GM12864 (cell line): ENCODE measurements around the gene PCDHGA1.

Experiments used
- DNase-seq: peaks from one replicate; pipeline ENCODE4 v3.0.0-alpha.2; 2011; ENCODE audit warnings: low read depth
- H3K4me3 ChIP-seq: 2 replicates; pipeline ENCODE4 v1.5.1; 2011; ENCODE audit warnings: mild to moderate bottlenecking, low read depth, low read length, control low read depth
- CTCF ChIP-seq: IDR thresholded peaks from 2 replicates; pipeline ENCODE4 v1.5.1; 2011; ENCODE audit warnings: low read depth, mild to moderate bottlenecking, moderate library complexity, low read length, control low read depth, inconsistent platforms; ENCODE audit errors: missing control alignments

The PCDHGA1 gene

GRCh38 chr5:141503681-141504080 is 173.4 kb downstream of the PCDHGA1 start:
- no peak overlapping the region for H3K4me3 ChIP-seq
- no peak for DNase-seq
- TF ChIP-seq CTCF: no peak

GRCh38 chr5:141504216-141504615 is 173.9 kb downstream of the PCDHGA1 start:
- no peak for TF ChIP-seq CTCF
- H3K4me3 ChIP-seq: no peak overlapping the region
- DNase-seq: no peak

GRCh38 chr5:141506381-141507155 is 176.3 kb downstream of the PCDHGA1 start:
- TF ChIP-seq CTCF: no peak
- no peak overlapping the region for H3K4me3 ChIP-seq
- DNase-seq: no peak

- TF ChIP-seq CTCF: no peak
- H3K4me3 ChIP-seq: peak overlapping the region; percentile 23
- DNase-seq: no peak
These were observed 177.2 kb downstream of the PCDHGA1 start for GRCh38 chr5:141507387-141508091.

- DNase-seq: no peak
- TF ChIP-seq CTCF: no peak
- H3K4me3 ChIP-seq: peak overlapping the region; percentile 23
These were observed 178.1 kb downstream of the PCDHGA1 start for GRCh38 chr5:141508440-141508797.

GRCh38 chr5:141508798-141509611 is 178.7 kb downstream of the PCDHGA1 start:
- no peak for DNase-seq
- H3K4me3 ChIP-seq: peak overlapping the region; percentile 51
- TF ChIP-seq CTCF: no peak
